ENCODE results near the gene LEMD3.

LEMD3 gene

GRCh38 chr12:65184176-65184857 is 14.9 kb downstream of the LEMD3 start:
- Histone ChIP-seq H3K79me2 (ENCODE audit: insufficient read depth, low read length) (peaks cover 96% of the 10 kb centered on the region), H2AFZ (ENCODE audit: low read depth, low read length) (no peak overlapping the region), H3K4me3 (ENCODE audit: low read depth in 1 of 2, low read length in 2 of 2) (no peak overlapping the region), H3K27me3 (ENCODE audit: insufficient read depth, low read length, poor library complexity) (no peaks in the 10 kb centered on the region), H3K36me3 (ENCODE audit: insufficient read depth, low read length) (peaks cover 17% of the 10 kb centered on the region; the same call in 1 of the 2 replicates), H4K20me1 (ENCODE audit: insufficient read depth, low read length) (peaks cover 29% of the 10 kb centered on the region; the same call in 1 of the 2 replicates), H3K9me3 (ENCODE audit: insufficient read depth, low read length, severe bottlenecking) (no peaks in the 10 kb centered on the region), H3K27ac (ENCODE audit: low read length) (no peak overlapping the region), H3K9ac (ENCODE audit: low read depth, low read length) (no peak overlapping the region), H3K4me2 (ENCODE audit: insufficient read depth, low read length) (no peak overlapping the region), H3K4me1 (ENCODE audit: insufficient read depth, low read length) (peaks cover 21% of the 10 kb centered on the region)
- DNase-seq = no peak
- no peak for TF ChIP-seq CTCF (IDR thresholded peaks at IDR 0.05; ENCODE audit: borderline replicate concordance, extremely low read depth, low read length, poor library complexity, severe bottlenecking)
- no peak for TF ChIP-seq EZH2 (IDR thresholded peaks at IDR 0.05; ENCODE audit: borderline replicate concordance, low read depth, low read length, severe bottlenecking)
- peak; percentile 79 for ATAC-seq (ENCODE audit: insufficient read depth, low read depth)

- Histone ChIP-seq H3K4me1 (ENCODE audit: insufficient read depth, low read length) (peaks cover 21% of the 10 kb centered on the region), H3K9me3 (ENCODE audit: insufficient read depth, low read length, severe bottlenecking) (no peaks in the 10 kb centered on the region), H3K9ac (ENCODE audit: low read depth, low read length) (no peak overlapping the region), H3K27me3 (ENCODE audit: insufficient read depth, low read length, poor library complexity) (no peaks in the 10 kb centered on the region), H4K20me1 (ENCODE audit: insufficient read depth, low read length) (peaks cover 31% of the 10 kb centered on the region; the same call in 1 of the 2 replicates), H3K79me2 (ENCODE audit: insufficient read depth, low read length) (peaks cover 96% of the 10 kb centered on the region), H3K4me3 (ENCODE audit: low read depth in 1 of 2, low read length in 2 of 2) (no peak overlapping the region), H3K4me2 (ENCODE audit: insufficient read depth, low read length) (no peak overlapping the region), H3K36me3 (ENCODE audit: insufficient read depth, low read length) (peaks cover 17% of the 10 kb centered on the region; the same call in 1 of the 2 replicates), H2AFZ (ENCODE audit: low read depth, low read length) (no peak overlapping the region), H3K27ac (ENCODE audit: low read length) (no peak overlapping the region)
- TF ChIP-seq CTCF (IDR thresholded peaks at IDR 0.05; ENCODE audit: borderline replicate concordance, extremely low read depth, low read length, poor library complexity, severe bottlenecking) (no peak), EZH2 (IDR thresholded peaks at IDR 0.05; ENCODE audit: borderline replicate concordance, low read depth, low read length, severe bottlenecking) (no peak)
- ATAC-seq (ENCODE audit: insufficient read depth, low read depth) (no peak), DNase-seq (no peak)
Observed at GRCh38 chr12:65184858-65185229, 15.5 kb downstream of the LEMD3 start.

GRCh38 chr12:65187665-65188064 is 18.3 kb downstream of the LEMD3 start:
- H3K4me1 ChIP-seq (ENCODE audit: insufficient read depth, low read length) = peaks cover 15% of the 10 kb centered on the region
- no peak for TF ChIP-seq CTCF (IDR thresholded peaks at IDR 0.05; ENCODE audit: borderline replicate concordance, extremely low read depth, low read length, poor library complexity, severe bottlenecking)
- peaks cover 27% of the 10 kb centered on the region; the same call in 1 of the 2 replicates for H4K20me1 ChIP-seq (ENCODE audit: insufficient read depth, low read length)
- H3K36me3 ChIP-seq (ENCODE audit: insufficient read depth, low read length) = peaks cover 12% of the 10 kb centered on the region; the same call in 1 of the 2 replicates
- H3K4me3 ChIP-seq (ENCODE audit: low read depth in 1 of 2, low read length in 2 of 2) = no peak overlapping the region
- ATAC-seq (ENCODE audit: insufficient read depth, low read depth) (no peak), DNase-seq (no peak)
- no peak overlapping the region for H3K9ac ChIP-seq (ENCODE audit: low read depth, low read length)
- no peak overlapping the region for H2AFZ ChIP-seq (ENCODE audit: low read depth, low read length)
- H3K27me3 ChIP-seq (ENCODE audit: insufficient read depth, low read length, poor library complexity) = no peaks in the 10 kb centered on the region
- H3K9me3 ChIP-seq (ENCODE audit: insufficient read depth, low read length, severe bottlenecking) = no peaks in the 10 kb centered on the region
- peaks cover 94% of the 10 kb centered on the region for H3K79me2 ChIP-seq (ENCODE audit: insufficient read depth, low read length)
- H3K27ac ChIP-seq (ENCODE audit: low read length) = no peak overlapping the region
- H3K4me2 ChIP-seq (ENCODE audit: insufficient read depth, low read length) = no peak overlapping the region

All from DND-41 (cell line).